HG03196 (cell line): Measurements from ENCODE around the gene TRERF1.
"Not testable (repeated sequence)": the region's sequence is repeated elsewhere in the genome, so short reads cannot be mapped to it uniquely, and the experiment has no call there.

Source experiments
- ATAC-seq: cut with Tn5 transposase; IDR thresholded peaks from one replicate; pipeline ENCODE4 v1.9.1; 2021; ENCODE audit not compliant: unreplicated experiment

TRERF1 gene

DNA sequence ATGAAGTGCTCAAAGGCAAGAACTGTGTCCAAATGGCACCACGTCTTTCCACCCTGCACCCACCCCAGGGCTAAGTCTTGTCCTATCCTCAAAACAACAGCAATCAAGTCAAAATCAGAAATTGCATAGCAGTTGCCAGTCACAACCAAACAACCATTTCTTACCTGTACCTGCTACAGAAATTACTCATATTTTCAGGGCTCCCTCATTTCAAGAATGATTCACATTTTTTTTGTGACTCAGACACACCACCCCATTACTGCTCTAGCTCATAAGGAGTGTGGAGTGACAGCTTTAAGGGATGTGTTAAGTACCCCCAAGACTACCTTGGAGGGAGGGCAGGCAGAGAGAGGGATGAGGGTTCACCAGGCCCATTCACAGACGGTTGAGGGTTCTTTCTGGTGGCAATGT is 111.7 kb downstream of the TRERF1 start:
- no peak for ATAC-seq

DNA sequence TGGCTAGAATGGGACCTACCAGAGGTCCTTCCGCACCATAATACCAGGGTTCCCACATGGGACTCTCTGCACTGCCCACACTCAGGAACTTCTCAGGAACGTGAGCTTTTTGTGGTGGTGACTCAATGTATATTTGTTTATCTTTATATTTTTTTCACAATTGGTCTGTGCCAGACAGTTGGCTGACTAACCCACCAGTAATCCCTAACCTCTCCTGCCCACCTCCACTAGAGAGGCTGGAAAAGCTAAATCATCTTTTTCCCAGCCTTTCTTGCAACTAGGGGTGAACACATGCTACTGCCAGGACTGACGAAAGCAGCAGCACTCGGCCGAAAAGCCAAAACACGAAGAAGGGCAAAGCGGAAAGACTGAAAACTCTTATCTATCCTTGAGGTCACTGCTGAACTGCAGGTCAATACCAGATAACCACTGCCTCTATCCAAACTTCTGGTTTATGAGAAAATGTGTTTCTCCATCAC is 112.9 kb downstream of the TRERF1 start:
- ATAC-seq = no peak

DNA sequence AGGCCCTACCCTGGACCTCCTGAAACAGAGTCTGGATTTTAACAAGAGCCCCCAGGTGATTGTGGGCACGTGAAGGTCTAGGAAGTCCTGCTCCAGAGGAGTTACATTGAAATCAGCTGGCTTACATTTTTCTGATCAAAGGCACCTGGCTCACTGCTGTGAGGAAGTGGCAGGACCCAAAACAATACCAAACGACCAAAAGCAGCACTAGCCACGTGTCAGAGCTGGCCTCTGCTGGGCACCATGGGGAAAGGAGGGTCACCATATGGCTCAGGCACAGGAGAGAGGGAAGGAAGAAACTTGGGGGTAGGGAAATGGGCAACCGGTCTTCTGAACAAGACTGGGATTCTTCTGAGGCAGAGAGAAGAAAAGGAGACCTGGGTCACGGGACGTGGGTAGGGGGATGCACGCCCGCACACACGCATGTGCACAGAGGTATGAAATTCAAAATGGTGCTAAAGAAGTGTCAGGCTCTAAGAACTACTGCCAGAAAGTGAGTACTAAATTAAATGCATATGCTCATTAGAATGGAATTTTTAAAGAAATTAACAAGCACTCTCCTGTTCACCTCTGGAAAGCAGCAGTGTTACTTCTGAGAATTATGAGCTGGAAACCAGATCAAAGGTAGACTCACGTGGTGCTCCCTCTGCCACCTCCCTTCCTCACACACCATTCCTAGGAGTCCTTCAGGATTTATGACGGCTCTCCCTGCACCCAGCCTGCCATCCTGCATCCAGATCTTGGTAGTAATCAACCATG is 113.6 kb downstream of the TRERF1 start:
- ATAC-seq = no peak

DNA sequence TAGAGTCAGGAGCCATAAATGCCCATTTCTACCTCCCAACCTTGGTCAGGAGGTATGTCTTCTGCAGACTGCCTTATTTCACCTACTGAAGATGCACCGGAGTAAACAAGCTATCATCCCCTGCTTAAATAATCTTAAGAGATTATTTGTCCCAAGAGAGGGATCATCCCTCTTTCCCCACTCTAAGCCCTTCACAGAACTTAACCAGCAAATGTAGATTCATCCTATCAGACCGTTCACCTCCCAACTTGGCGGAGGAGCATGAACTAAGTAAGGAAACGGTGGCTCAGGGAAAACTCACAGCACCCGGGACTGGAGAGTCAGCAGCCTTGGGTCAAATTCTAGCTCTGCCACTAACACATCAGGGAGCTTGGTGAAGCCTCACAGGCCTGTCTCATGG is 115.3 kb downstream of the TRERF1 start:
- ATAC-seq = no peak

DNA sequence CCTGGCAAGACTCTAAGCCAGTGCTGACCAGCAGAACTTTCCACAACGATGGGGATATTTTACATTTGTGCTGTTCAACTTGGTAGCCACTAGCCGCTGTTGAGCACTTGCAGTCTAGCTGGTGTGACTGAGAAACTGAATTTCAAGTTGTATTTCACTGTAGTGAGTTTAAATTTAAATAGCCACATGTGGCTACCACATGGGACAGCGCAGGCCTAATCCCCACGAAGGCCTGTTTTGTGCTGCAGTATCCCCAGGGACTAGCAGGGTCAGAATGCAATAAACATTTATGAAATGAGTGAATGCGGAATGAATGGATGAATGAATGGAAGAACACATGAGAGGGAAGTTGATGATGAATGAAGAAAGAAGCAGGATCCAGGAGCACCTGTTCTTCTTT is 115.8 kb downstream of the TRERF1 start:
- ATAC-seq = no peak

DNA sequence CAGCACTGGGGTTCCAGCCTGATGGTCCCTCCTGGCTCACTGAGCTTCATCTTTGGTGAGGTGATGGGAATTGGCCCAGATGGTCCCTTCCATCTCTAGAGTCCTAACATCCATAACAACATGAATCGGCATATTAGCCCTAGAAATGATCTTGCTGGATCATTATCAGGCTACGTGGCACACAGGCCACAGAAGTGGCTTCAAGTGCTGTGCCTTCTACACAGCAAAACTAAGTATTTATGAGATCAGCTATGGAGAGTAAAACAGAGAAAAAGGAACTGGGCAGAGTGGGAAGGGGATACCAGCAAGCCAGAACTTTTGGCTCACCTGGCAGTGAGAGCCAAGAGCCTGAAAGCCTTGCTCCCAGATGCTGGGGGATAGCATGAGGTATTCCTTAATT is 116.9 kb downstream of the TRERF1 start:
- no peak for ATAC-seq

DNA sequence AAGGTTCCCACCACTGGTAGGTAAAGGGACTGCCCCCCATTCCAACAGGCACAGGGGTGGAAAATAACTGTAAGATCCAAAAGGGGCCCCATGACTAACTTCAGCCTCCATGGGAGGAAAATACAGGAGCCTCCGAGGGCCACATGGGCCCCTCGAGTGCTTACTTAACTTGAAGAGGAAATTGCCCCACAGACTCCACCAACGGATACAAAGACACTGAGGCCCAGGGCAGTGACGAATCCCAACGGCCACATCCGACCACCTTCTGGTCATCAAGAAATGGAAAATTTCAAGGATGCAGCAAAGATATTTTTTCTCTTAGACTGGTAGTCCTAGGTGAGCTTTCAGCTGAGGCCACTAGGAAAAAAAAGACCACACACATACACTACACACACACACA is 118.1 kb downstream of the TRERF1 start:
- no peak for ATAC-seq

DNA sequence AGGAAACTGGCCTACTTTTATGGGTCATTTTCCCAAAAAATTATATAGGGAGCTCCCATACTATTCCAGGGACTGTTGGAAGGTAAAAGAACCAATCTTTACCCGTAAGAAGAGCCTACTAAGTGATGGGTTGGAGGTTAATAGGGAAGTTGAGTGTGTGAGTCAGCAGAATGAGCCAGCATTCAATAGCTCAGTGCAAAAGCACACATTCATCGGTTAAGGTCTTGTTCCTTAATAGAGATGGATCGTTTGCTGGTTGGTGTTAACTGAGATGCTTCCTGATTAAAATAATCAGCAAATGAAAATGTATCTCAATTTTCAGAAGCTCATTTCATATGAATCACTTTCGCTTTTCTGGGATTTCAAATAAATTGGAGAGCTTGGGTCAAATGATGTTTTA is 118.8 kb downstream of the TRERF1 start:
- no peak for ATAC-seq

DNA sequence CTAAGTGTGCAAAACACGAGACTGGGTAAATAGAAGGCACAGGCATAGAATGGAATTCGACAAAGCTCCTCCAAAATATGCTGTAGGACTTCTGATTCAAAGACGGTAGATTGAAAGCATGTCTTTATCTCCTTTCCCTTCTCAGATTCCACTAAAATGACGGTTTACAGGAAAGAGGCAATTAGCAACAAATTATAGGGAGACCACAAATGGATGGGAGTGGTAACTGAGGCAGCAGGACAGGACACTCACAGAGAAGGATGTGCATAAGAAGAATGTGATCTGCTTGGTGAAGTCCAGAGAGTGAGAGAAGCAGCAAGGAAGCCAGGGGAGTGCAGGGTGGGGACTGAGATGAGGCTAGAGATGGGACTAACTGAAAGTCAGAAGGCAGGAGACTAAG is 120.7 kb downstream of the TRERF1 start:
- no peak for ATAC-seq

DNA sequence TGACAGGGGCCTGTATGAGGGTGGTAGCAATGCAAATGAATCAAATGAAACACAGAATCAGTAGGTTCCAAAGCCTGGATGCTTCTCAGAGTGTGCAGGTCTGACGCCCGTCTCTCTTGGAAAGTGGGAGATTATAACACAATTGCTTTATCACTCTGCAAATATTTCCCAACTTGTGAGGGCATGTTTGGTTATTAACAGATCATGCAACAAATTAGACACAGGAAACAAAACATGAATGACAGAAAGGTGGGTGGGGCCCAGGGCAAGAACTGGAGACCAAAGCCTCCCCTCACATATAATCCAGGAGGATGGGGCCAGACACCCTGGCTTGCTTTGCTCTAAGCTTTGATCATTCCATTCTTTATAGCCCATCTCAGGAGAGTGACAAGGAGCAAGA is 125.5 kb downstream of the TRERF1 start:
- ATAC-seq = no peak

DNA sequence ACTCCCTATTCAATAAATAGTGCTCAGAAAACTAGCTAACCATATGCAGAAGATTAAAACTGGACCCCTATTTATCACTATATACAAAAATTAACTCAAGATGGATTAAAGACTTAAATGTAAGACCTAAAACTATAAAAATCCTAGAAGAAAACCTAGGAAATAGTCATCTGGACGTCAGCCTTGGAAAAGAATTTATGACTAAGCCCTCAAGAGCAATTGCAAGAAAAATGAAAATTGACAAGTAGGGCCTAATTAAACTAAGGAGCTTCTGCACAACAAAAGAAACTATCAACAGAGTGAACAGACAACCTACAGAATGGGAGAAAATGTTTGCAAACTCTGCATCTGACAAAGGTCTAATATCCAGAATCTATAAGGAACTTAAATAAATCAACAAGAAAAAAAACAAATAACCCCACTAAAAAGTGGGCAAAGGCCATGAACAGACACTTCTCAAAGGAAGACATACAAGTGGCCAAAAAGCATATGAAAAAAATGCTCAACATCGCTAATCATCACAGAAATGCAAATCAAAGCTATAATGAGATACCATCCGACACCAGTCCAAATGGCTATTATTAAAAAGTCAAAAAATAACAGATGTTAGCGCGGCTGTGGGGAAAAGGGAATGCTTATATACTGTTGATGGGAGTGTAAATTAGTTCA is 126.9 kb downstream of the TRERF1 start:
- not testable (repeated sequence) for ATAC-seq

DNA sequence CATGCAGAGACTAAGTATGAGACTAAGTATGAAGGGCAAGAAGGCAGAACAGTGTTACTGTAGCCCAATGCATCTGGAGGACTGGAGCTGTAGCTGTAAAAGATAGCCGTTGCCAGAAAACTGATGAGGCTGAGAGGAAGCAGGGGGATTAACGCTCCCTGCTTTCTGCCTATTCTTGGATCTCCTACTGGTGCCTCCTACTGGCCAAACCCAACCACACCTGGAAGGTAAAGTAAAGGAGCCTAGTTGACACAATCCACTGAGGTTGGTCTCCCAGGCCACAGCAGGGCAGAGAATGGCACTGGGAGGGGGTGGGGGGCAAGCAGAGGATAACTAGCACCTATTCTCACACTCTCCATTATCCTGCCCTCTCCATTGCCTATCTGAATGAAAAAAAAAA is 129.1 kb downstream of the TRERF1 start:
- no peak for ATAC-seq

DNA sequence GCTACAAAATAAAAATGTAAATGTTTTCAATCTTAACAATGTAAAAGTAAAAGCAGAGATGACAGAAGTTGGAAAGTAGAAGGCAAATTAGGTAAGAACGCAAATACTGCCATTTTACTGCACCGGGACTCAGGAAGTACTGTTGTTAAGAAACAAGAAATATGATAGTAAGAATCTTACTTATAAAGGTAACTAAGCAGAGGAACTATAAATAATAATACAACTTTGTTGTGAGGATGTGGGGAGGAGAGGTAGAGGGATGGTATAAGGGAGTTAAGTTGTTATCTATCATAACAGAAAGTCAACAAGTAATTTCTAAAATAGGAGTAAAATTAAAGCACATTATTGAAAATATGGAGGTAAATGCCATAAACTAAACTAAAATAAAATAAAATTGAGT is 129.8 kb downstream of the TRERF1 start:
- no peak for ATAC-seq

DNA sequence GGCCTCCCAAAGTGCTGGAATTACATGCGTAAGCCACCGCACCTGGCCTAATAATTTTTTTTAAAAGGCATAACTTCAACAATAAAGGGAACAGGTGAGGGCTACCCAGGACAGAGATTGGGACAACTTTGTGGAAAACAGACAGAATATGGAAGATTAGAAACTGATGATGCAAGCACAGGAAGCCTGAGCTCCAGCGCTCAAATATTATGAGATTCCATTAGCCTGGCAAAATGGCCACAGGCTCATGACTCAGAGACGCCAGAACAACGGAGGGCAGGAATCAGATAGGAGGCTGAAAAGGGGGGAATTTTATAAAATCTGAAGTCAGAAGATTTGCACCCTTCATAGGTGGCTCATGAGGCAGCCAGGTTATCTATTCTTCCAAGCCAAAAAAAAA is 131.0 kb downstream of the TRERF1 start:
- no peak for ATAC-seq

DNA sequence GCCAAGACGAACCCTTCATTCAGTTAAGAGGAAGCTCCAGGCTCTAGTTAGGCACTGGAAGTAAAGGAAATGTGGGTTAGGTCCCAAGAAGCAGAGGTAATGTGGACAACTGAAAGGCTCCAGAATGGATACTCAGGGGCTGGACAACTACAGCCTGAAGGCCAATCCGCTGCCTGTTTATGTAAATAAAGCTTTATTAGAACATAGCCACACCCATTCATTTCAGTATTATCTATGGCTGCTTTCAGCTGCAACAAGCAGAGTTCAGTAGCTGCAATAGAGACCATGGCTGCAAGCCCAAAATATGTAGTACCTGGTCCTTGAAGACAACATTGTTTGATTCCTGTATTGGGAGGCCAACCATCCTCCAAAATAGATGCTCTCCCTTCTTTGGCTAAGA is 133.2 kb downstream of the TRERF1 start:
- no peak for ATAC-seq

DNA sequence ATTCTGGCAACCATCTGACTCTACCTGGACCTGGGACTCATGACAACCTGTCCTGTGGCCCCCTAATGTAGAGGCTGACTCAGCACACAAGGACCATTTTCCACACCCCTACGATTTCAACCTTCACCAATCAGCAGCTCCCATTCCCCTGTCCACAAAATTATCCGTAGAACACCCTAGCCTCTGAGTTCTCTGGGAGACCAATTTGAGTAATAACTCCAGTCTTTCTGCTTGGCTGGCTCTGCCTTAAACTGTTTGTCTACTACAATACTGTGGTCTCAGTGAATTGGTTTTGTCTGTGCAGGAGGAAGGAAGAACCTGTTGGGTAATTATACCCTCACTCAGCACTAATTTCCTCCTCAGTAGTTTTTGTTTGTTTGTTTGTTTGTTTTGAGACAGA is 134.7 kb downstream of the TRERF1 start:
- ATAC-seq = no peak

DNA sequence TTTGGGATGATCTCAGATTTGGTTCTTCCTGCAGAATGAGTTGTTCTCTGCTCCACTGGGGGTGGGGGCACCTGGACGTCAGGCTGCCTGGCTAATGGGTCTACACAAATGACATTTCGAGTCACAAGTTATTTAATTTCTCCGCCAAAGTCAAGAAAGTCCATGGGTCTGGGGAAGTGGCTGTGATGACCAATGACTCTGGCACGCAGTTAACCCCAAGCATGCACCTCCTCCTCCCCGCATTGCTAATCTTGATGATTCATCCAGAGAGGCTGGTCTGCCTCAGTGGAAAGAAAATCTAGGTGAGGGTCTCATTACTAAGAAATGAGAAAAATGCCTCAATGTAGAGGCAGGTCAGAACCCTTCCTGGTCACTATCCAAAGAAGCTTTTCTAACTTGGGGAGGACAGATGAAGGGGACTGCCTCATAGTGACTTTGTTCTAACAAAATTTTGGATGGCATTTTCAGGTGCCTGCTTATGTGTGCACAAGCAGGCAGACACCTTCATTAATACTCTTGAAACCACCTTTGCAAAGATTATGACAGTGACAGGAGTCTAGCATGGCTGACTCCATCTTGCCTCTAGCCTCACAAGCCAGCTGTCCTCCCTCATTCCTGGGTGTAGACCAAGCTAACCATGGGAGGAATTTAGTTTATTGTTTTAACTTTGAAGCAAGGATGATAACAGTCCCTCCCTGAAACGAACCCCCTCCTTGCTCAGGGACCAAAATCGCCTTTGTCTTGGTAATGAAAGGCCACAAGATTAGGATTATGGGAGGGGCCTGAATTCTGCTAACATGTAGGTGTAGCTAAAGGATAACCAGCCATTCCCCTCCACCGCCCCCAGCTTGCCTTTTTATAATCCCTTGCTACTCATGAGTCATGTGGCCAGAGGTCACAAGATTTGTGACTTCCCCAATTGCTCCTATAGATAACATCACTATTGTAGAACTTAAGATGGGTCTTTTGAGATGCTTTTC is 135.4 kb downstream of the TRERF1 start:
- no peak for ATAC-seq

DNA sequence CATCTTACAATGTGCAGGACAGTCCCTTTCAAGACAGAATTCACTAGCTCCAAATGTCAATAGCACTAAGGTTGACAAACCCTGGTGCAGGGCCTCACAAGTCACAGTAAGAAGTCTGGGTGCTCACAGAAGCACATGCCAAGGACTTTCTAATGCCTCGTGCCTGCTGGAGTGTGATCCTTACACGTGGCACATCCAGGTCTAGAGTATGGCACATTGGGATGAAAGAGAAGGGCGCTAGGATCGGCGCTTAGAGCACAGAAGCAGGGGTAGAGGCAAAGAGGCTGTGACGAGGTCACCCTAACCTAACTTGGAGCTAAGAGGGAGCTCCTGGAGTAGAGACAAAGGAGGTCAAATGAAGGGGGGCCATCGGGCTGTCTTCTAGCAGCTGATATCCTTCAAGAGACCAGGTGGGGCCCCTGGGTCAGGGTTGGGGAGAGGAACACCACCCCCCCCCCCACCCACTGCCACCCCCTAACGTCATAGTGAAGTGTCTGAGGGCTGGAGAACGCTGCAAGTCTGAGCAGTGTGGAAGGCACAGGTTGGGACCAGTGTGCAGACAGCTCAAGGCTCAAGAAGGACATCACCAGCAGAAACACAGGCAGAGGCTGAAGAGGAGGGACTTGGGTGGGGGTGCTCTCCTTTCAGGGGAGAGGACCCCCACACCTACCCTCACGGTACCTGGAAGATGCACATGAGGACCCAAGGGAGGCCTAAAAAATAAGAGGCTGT is 136.3 kb downstream of the TRERF1 start:
- no peak for ATAC-seq

DNA sequence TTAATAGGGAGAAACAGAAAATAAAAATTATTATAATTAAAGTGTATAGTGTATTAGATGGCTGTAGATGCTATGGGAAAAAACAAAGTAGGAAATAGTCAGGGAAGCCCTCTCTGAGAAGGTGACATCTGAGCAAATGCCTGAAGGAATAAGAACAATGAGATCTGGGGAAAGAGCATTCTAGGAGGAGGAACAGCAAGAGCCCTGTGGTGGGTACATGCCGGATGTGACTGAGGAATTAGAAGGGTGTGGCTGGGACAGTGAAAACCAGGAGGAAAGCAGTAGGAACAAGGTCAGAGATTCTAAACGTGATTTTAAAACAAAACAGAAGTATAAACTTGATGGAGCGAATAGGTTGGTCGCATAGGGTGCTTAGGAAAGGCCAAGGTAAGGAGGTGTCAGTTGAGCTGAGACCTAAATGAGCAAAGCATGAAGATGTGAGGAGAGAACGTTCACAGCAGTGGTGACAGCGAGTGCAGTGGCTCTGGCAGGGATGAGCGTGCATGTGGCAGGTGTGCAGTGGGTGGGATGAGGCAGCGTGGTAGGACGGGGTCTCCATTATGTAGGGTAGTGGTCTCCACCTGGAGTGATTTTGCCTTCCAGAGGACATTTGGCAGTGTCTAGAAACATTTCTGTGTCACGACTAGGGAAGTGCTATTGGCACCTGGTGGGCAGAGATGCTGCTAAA is 137.0 kb downstream of the TRERF1 start:
- ATAC-seq = no peak

DNA sequence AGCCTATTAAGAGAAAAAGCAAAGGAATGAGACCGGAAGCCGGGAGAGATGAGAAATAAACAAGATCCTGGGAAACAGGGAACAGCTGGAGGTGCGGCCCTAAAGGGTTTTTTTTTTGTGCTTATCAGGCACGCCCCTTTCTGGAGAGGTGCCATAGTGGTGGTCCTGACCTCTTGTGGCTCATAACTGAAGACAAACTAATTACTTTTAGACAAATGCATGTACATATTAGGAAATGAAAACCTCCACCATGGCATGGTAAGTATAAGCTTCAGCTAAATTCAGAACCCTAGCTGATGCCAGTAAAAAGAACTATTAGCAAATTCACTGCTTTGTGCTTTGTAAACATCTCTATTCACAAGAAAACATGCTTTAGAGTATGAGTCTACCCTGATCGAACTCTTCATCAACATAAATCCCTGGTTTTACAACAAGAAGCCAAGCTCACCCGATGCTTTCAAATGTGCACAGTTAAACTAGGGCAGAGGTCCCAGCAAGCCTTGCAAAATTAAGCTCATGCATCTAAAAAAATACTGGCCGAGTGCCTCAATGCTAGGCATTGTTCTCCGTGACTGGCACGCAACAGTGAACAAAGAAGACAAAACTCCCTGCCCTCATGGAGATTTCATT is 137.7 kb downstream of the TRERF1 start:
- no peak for ATAC-seq
